H1 (cell line): ENCODE data around the gene LYPD6B. TPM values are rescaled to one million over a fixed set of nuclear protein-coding genes. Genes with fewer than 3 reads are reported as not detected.

Experiments used
- CHD7 ChIP-seq: fragments of 300-600 bp; sonication (generic); IDR thresholded peaks from 2 replicates; pipeline ENCODE4 v1.7.1; 2012; ENCODE audit warnings: low read length, moderate library complexity, mild to moderate bottlenecking, inconsistent platforms; ENCODE audit not compliant: insufficient replicate concordance
- RAD21 ChIP-seq, 2 experiments: IDR thresholded peaks in 1 of 2; conservative IDR thresholded peaks in 1 of 2; 2 replicates each; pipeline ENCODE4 v1.6.1; 2011; ENCODE audit warnings: low read depth in 2 of 2, low read length in 2 of 2, improper control_type of control experiment in 1 of 2, inconsistent platforms in 1 of 2, mild to moderate bottlenecking in 1 of 2, moderate library complexity in 1 of 2
- TBP ChIP-seq: IDR thresholded peaks from 2 replicates; pipeline ENCODE4 v1.6.1; 2011; ENCODE audit warnings: low read depth, low read length, improper control_type of control experiment
- polyA plus RNA-seq, 7 experiments: library from polyadenylated mRNA; depleted of rRNA in 3 of 7; stranded (reverse) in 5 of 7; unstranded in 2 of 7; fragments of >200 nt in 5 of 7; fragments of 200-250 nt in 2 of 7; gene quantifications; 1 replicate in 5 of 7; 2 replicates in 1 of 7; 4 replicates in 1 of 7; pipeline versions ENCODE4 v1.2.1 to v1.2.3, GENCODE V29; 2011 to 2013; ENCODE audit warnings: missing spikeins in 2 of 7, mixed read lengths in 2 of 7
- total RNA-seq: library from RNA; stranded (reverse); fragmentation: NEBNext Ultra II Directional; extraction: Animal tissue kit (Norgen Biotek cat#: 25700); gene quantifications from 2 replicates; pipeline ENCODE4 v1.2.1, GENCODE V29; 2021

LYPD6B gene
- total and polyA plus RNA-seq, 2 of the 8 experiments (the other 6 are each of a cell fraction or from before 2014, with no cell fraction given), result 2.2 to 3.5 TPM

DNA sequence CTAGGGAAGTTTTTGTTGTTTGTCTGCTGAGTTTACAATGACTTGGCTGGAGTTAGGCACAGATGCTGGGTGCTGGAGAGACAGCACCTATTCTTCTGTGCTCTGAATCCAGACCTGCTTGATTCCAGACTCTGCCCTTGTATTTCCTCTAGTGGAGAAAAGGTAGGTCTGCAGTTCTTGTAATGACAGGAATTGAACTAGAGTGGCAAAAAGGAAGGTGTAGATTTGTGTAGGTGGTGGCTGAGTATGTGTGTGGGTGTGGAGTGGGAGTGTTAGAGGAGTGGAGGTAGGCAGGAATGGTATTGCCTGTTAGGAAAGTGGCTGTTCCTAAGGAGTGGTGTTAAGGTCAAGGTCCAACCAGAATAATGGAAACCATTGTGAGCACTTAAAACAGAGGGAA lies 220.0 kb downstream of the LYPD6B start (continued):
- no peak for TF ChIP-seq CHD7
- TF ChIP-seq RAD21 (IDR thresholded peaks at IDR 0.05 in 1 of 2, conservative IDR thresholded peaks at IDR 0.05 in 1 of 2; ENCODE audit: low read depth in 2 of 2, low read length in 2 of 2), result peak; percentile 39 to 61
- no peak for TF ChIP-seq TBP
